ENCODE measurements around the gene NOTUM.
"Not testable (repeated sequence)": the region's sequence is repeated elsewhere in the genome, so short reads cannot be mapped to it uniquely, and the experiment has no call there.

NOTUM gene

GRCh38 chr17:81956607-81957589 lies 4.1 kb downstream of the NOTUM start:
- no peak for DNase-seq

DNA sequence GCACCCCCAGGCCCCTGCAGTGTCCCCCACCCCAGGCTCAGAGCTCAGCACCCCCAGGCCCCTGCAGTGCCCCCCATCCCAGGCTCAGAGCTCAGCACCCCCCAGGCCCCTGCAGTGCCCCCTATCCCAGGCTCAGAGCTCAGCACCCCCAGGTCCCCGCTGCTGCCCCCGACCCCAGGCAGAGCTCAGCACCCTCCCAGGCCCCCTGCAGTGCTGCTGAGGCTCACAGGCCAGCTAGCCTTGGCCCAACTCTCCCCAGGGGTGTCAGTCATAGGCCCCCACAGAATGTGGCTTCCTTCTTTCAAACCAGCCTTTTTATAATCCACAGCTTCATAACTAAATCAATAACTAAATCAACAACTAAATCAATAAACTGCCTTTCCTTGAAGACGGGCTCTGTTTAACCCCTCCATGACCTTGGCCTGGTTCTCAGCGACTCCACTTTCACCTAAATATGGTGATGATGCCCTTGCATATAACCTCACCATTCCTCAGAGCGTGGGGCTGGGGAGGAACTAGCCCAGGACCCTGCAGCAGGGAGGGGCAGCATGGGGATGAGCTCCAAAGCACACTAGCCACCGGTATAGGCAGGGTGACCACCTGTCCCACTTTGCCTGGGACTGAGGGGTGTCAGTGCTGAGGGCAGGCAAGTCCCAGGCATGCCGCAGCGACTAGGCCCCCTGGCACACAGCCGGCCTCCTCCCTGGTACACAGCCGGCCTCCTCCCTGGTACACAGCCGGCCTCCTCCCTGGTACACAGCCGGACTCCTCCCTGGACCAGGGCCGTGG lies 5.0 kb downstream of the NOTUM start:
- no peak for DNase-seq

GRCh38 chr17:81955058-81955681 lies 5.8 kb downstream of the NOTUM start:
- no peak for DNase-seq

GRCh38 chr17:81954131-81955057 lies 6.6 kb downstream of the NOTUM start:
- no peak for DNase-seq

DNA sequence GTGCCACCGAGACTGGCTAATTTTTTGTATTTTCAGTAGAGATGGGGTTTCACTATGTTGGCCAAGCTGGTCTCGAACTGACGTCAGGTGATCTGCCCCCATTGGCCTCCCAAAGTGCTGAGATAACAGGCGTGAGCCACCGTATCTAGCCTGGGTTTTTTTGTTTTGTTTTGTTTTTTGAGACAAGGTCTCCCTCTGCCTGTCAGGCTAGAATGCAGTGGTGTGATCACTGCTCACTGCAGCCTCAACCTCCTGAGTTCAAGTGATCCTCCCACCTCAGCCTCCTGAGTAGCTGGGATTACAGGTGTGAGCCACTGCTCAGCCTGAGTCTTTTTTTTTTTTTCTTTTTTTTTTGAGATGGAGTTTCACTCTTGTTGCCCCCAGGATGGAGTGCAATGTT lies 7.5 kb downstream of the NOTUM start:
- not testable (repeated sequence) for DNase-seq

- DNase-seq: no peak
These were observed 8.2 kb downstream of the NOTUM start for GRCh38 chr17:81952792-81953228.

DNA sequence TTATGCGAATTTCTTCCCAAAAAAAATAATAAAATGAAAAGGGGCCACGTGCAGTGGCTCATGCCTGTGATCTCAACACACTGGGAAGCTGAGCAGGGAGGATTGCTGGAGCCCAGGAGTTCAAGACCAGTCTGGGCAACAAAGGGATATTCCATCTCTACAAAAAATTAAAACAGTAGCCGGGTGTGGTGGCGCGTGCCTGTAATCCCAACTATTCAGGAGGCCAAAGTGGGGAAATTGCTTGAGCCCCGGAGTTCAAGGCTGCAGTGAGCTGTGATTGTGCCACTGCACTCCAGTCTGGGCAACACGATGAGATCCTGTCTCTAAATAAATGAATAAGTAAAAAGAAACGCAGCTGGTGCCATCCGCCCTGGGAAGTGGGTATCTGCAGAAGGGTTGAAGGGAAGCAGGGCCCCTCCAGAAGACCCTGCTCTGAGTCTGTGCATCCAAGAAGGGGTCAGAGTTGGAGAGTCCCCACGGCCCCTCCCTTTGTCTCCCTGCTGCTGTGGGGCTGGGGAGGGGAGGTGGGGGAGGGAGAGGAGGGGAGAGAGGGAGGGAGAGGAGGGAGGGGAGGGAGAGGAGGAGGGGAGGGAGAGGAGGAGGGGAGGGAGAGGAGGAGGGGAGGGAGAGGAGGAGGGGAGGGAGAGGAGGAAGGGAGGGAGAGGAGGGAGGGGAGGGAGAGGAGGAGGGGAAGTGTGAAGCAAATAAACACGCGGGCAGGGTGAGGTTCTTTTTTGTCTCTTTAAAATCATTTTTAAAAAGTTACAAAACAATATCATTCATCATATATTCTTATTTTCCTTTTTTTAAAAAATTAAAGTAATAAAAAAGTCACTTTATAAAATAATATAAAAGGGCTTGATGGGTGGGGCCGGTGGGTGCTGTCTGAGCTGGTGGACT lies 9.0 kb downstream of the NOTUM start:
- no peak for DNase-seq

GRCh38 chr17:81950501-81950900 lies 10.5 kb downstream of the NOTUM start:
- no peak for DNase-seq

GRCh38 chr17:81948635-81949378 lies 12.2 kb downstream of the NOTUM start:
- DNase-seq: no peak

- DNase-seq: no peak
These were observed 13.8 kb downstream of the NOTUM start, which contains the start of gene MYADML2 for GRCh38 chr17:81947189-81947588. MYADML2 (minus strand) TSS chr17:81947233; CDS start chr17:81941741, 5,492 bp downstream.

DNA sequence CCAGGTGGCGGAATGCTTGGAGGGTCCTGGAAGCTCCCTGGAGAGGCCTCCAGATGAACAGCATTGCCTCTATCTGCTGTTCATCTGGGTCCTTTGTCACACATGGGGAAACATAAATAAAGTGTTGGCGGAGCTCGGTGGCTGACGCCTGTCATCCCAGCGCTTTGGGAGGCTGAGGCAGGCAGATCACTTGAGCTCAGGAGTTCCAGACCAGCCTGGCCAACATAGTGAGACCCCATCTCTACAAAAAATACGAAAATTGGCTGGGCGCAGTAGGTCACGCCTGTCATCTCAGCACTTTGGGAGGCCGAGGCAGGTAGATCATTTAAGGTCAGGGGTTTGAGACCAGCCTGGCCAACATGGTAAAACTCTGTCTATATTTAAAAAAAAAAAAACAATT lies 16.1 kb downstream of the NOTUM start:
- DNase-seq: no peak

- DNase-seq: no peak
These were observed 18.8 kb downstream of the NOTUM start for GRCh38 chr17:81942167-81942553.

GRCh38 chr17:81941484-81942166 lies 19.4 kb downstream of the NOTUM start:
- no peak for DNase-seq

DNA sequence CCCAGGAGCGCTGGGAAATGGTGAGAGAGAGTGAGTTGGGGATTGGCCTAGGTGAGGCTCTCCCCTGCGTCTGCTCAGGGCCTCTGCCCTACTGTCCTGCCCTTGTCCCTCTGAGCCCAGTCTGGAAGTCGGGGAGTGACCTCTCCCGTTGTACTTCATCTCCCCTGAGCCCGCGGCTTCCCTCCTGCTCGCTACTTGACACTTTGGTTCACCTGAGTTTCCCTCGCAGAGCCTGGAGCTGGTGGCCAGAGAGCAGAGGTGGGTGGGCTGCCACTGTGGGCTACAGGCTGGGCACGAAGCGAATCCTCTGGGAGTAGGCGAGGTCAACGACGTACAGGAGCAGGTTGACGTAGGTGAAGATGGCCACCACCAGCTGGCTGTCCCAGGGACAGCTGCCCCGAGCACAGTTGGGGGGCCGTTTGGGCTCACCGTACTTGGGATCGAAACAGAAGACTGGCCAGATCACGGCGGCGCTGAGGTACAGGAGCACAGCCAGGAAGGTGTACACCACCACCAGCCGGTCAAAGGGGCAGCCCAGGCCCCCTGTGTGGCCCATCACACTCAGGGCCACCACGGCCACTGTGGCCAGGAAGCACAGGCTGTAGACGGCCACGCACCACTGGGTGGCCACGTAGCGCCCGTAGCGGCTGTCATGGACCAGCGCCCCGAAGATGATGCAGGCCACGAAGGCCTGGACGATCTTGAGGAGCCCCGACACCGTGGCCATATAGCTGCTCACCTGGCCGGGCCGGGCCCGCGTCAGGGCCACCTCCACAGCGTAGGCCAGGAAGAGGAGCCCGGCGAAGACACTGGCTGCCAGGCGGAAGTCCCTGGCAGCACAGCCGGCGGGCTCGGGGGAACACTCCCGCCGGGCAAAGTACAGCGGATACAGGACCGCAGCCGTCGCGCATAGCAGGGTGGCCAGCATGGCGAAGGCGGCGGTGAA lies 20.2 kb downstream of the NOTUM start:
- no peak for DNase-seq

- no peak for DNase-seq
These were observed 21.1 kb downstream of the NOTUM start for GRCh38 chr17:81939881-81940385.

GRCh38 chr17:81939218-81939617 lies 21.8 kb downstream of the NOTUM start:
- DNase-seq: no peak

DNA sequence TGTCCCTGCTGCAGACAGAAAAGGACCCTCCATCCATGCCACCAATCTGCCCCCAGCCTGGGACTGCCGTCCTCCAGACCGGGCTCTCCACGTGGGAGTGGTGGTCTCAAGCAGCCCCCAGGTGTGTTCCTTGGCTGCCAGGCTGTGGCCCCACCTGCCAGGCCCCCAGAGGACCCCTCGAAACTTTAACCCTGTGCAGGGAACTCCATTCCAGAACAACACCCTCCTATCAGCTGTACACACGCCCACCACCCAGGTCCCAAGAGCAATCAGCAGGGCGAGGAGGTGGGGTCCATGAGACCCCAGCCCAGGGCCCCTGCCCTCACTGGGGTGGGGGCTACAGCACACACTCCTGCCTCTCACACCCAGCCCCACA lies 25.3 kb downstream of the NOTUM start:
- no peak for DNase-seq

Measured in DMS153 (cell line).